Middle frontal gyrus (tissue), 1 donor: ENCODE measurements around the gene ANTKMT.

ENCODE experiments used
- DNase-seq: peaks from one replicate; pipeline ENCODE4 v3.0.0-alpha.2; 2015; ENCODE audit warnings: low spot score; ENCODE audit errors: extremely low spot score

Gene ANTKMT

GRCh38 chr16:714558-715476, 6.1 kb upstream of the ANTKMT start, which contains the start of gene METRN:
Gene METRN (plus strand): TSS chr16:715118. CDS start chr16:715290, 172 bp downstream.
- peak; percentile 80 for DNase-seq

- DNase-seq, result no peak
These were observed 5.3 kb upstream of the ANTKMT start for GRCh38 chr16:715477-716199.

GRCh38 chr16:716200-716568, 4.8 kb upstream of the ANTKMT start:
- DNase-seq, result peak; percentile 66

GRCh38 chr16:716768-717325, 4.1 kb upstream of the ANTKMT start:
- no peak for DNase-seq

- no peak for DNase-seq
These were observed 3.3 kb upstream of the ANTKMT start for GRCh38 chr16:717450-718245.

- DNase-seq, result no peak
These were observed 2.6 kb upstream of the ANTKMT start for GRCh38 chr16:718389-718788.

- DNase-seq, result no peak
These were observed 2.0 kb upstream of the ANTKMT start for GRCh38 chr16:718922-719321.

- DNase-seq, result no peak
These were observed 1.0 kb upstream of the ANTKMT start for GRCh38 chr16:719815-720446.

GRCh38 chr16:720447-720989, 428 bp upstream of the ANTKMT start:
- DNase-seq, result no peak

- no peak for DNase-seq
These were observed 1.0 kb downstream of the ANTKMT start for GRCh38 chr16:721765-722540.

GRCh38 chr16:722835-723633, 2.1 kb downstream of the ANTKMT start:
- DNase-seq, result no peak

- DNase-seq, result no peak
These were observed 2.7 kb downstream of the ANTKMT start for GRCh38 chr16:723695-724094.

- no peak for DNase-seq
These were observed 3.5 kb downstream of the ANTKMT start for GRCh38 chr16:724188-725040.

GRCh38 chr16:725041-725376, 4.1 kb downstream of the ANTKMT start:
- DNase-seq, result no peak

GRCh38 chr16:725463-726187, 4.7 kb downstream of the ANTKMT start:
- DNase-seq, result no peak

GRCh38 chr16:726188-726437, 5.2 kb downstream of the ANTKMT start:
- DNase-seq, result no peak

GRCh38 chr16:726438-727290, 5.7 kb downstream of the ANTKMT start, which contains the start of the genes CCDC78 and HAGHL:
Gene CCDC78 (minus strand): TSS chr16:726443. CDS start chr16:726367, 76 bp downstream.
Gene HAGHL (plus strand): TSS chr16:727106. CDS start chr16:727510, 404 bp downstream.
- DNase-seq, result no peak
